Measurements from ENCODE around the gene MAPRE3. TPM values are rescaled to one million over a fixed set of nuclear protein-coding genes. Genes with fewer than 3 reads are reported as not detected.

The MAPRE3 gene
- total RNA-seq, 1 donor from 2014 or later, result 4.1 TPM

- DNase-seq (ENCODE audit: low spot score), result no peak
Observed at GRCh38 chr2:26948800-26949199, 21.6 kb upstream of the MAPRE3 start.

DNA sequence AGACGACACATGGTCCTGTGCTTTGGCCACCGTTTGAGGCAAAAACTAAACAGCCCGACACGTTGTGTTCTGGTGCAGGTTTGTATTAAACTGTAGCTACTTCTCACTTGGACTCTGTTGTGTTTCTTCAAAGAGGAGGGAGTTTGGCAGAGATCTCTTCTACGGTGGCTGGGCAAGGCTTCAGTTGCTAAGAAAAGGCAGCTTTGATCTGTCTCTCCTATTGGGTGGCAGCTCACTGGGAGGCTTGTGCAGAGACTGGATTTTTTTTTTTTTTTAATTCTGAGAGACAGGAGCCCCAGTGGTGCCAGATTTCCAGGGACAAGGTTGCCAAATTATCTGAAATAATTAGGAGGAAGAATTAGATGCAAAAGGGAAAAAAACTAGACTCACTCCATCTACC lies 20.2 kb upstream of the MAPRE3 start:
- no peak for DNase-seq (ENCODE audit: low spot score)

DNA sequence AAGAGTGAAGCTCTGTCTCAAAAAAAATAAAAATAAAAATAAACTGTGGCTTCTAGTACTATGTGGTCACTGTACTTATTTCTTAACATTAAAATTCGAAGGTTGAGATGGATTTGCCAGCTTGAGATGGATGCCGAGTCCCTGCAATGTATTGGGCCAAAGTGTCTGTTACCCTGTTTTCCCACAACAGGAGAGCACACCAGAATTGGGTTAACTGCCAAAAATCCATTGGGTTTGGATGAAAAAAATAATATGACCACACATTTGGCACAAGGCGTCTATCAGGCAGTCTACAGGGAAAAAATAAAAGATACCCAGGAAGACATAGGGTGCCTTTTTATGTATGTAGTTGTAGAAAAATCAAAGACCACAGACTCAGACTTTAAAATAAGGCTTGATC lies 19.2 kb upstream of the MAPRE3 start:
- no peak for DNase-seq (ENCODE audit: low spot score)

DNA sequence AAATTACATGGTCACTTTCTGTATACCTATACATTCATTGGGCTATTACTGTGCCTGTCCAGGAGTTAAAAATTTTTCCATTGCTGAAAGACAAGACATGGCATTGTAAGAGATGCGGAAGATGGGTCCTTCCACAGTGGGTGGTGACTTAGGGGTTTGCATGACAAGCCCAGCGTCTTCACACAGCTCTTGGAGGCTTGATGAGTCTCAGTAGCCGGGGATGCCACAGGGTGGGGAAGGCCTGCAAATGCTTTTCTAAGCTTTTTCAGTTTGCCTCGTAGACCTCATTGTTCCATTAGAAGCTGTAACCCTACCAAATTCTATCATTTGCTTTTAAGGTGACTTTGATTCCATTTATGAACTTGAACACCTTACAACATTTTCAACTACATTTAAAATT lies 18.1 kb upstream of the MAPRE3 start:
- no peak for DNase-seq (ENCODE audit: low spot score)

DNA sequence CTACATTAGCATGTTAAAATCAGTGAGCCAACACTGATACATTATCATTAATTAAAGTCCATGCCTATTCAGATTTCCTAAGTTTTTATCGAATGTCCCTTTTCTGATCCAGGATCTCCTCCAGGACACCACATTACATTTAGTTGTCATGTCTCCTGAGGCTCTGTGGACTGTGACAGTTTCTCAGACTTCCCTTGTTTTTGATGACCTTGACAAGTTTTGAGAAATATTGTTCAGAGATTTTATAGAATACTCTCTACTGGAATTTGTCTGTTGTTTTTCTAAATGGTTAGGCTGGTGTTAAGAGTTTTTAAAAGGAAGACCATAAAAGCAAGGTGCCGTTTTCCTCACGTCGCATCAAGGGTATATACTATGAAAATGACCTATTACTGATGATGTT lies 16.3 kb upstream of the MAPRE3 start:
- DNase-seq (ENCODE audit: low spot score), result no peak

DNA sequence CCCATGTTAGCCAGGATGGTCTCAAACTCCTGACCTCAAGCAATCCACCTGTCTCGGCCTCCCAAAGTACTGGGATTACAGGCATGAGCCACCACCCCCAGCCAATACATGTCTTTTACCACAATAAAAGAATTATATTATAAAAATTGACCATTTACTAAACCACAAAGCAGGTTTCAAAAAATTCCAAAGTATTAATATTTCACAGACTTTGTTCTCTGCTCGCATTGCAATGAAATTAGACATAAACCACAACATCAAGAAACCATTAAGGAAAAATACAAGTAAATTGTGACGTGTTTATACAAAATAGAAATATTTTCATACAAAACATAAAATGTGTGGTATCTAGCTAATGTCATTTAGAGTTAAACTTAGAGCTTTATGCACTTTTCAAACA lies 13.4 kb upstream of the MAPRE3 start:
- no peak for DNase-seq (ENCODE audit: low spot score)

DNA sequence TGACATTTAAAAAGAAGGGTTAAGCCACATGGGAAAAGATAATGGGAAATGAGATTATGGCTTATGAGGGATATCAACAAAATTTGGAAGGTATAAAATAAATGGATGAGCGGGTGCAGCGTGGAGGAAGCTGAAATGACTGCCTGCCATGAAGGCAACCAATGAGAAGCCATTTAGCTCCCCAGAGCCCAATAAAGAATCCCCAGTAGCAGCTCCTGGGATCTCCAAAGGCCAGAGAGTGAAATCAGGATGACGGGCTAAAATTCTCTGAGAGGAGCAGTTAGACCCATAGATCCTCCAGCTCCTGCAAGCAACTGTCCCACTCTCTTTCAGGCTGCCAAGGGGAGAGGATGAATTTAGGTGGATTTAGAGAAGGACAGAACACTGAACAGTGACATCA lies 12.9 kb upstream of the MAPRE3 start:
- no peak for DNase-seq (ENCODE audit: low spot score)

- DNase-seq (ENCODE audit: low spot score), result peak; percentile 6
Observed at GRCh38 chr2:26959331-26959730, 11.1 kb upstream of the MAPRE3 start.

DNA sequence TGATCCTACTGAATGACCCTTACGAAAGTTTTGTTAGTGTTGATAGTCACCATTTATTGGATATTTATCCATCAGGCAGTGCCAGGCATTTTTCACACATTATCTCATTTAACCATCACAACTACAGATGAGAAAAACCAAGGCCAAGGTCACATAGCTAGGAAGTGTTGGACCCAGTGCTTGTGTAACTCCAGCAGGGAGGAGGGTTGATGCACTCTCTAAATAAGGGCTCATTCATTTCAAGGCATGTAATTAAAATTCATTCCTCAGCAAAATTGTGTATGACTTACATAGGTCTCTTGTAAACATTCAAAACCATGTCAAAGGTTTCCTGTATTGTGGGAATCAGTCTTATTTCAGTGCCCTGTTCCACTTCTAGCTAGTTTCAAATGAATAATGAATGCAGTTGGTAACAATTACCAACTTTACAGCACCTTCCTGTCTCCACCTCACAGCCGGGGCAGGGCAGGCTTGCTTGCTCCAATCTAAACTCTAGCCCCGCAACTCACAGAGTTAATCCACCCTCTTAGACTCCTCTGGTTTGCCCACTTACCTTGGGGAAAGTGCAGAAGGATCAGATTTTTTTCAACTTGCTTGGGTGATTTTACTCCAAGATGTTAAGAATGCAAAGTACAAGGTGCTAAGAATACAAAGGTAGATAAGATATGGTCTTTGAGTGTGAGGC lies 5.8 kb upstream of the MAPRE3 start:
- DNase-seq (ENCODE audit: low spot score), result no peak

- no peak for DNase-seq (ENCODE audit: low spot score)
Observed at GRCh38 chr2:26968001-26968400, 2.4 kb upstream of the MAPRE3 start.

- DNase-seq (ENCODE audit: low spot score), result no peak
Observed at GRCh38 chr2:26969077-26969844, 1.2 kb upstream of the MAPRE3 start.

DNA sequence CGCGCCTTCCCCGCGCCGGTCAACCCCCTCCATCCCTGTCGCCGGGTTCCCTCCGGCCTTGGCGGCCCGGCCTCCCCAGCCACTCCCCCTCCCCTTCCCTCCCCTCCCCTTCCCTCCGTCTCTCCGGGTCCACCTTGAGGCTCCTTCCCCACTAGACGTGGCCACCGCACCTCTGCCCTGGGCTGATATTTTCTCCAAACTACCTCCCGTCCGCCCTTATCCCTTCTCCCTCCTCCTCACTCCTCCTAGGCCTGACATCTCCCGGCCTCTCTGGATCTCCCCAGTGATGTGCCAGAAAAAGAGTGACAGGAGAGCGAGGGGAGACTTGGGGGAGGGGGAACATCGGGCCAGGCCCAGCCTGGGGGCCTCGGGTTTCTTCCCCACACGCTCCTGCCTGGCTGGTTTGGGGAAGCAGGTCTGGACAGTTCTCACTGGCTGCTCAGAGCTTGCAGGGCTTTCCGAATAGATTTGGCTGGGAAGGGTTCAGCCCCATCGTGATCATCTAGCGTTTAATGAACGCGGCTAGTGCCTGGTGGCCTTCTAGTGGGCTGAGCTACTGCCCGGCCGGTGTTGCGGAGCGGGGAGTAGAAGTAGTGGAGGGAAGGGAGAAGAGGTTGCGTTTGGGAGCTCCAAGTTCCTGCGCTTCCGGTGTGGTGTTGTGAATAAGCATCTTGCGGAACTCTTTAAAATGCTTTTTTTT lies 641 bp downstream of the MAPRE3 start:
- DNase-seq (ENCODE audit: low spot score), result peak; percentile 36

- DNase-seq (ENCODE audit: low spot score), result no peak
Observed at GRCh38 chr2:26971911-26972786, 1.7 kb downstream of the MAPRE3 start.

DNA sequence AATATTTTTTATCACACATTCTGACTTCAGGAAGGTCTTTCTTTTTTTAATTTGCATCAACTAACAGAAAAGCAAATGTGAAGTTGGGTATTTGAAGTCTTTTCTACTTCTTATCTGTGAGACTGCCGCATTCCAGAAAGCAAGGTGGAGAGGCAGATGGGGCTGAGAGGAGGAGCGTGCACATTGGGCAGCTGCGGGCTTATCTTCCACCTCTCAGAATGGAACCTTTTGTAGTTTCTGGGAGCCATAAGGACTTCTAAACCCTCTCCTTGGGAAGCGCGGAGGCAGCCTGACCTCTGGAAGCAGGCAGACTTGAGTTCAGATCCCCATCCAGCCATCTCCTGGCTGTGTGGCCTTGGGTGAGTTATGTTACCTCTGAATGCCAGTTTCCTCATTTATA lies 3.9 kb downstream of the MAPRE3 start:
- no peak for DNase-seq (ENCODE audit: low spot score)

- DNase-seq (ENCODE audit: low spot score), result no peak
Observed at GRCh38 chr2:26975102-26975501, 4.7 kb downstream of the MAPRE3 start.

- DNase-seq (ENCODE audit: low spot score), result no peak
Observed at GRCh38 chr2:26975656-26976055, 5.2 kb downstream of the MAPRE3 start.

GRCh38 chr2:26976237-26976636 lies 5.8 kb downstream of the MAPRE3 start:
- no peak for DNase-seq (ENCODE audit: low spot score)

- no peak for DNase-seq (ENCODE audit: low spot score)
Observed at GRCh38 chr2:26977012-26977411, 6.6 kb downstream of the MAPRE3 start.

GRCh38 chr2:26978061-26978596 lies 7.7 kb downstream of the MAPRE3 start:
- DNase-seq (ENCODE audit: low spot score), result no peak

DNA sequence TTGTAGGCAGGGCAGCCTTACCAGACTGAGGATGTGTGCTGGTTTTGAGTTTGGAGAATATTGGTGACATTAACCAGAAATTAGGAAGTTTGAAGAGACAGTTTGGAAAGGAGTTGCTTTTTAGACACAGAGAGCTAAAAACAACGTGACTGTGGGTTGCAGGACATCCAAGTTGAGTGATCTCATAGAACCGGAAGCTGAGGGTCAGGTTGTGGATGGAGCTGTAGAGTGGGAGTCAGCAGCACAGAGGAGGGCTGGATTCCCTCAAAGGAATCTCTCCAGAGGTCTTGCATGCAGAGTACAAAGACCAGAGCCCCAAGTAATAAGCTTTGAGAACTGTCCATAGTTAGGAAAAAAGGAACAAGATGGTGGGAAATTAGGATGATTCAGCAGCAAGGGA lies 9.3 kb downstream of the MAPRE3 start:
- DNase-seq (ENCODE audit: low spot score), result peak; percentile 17

DNA sequence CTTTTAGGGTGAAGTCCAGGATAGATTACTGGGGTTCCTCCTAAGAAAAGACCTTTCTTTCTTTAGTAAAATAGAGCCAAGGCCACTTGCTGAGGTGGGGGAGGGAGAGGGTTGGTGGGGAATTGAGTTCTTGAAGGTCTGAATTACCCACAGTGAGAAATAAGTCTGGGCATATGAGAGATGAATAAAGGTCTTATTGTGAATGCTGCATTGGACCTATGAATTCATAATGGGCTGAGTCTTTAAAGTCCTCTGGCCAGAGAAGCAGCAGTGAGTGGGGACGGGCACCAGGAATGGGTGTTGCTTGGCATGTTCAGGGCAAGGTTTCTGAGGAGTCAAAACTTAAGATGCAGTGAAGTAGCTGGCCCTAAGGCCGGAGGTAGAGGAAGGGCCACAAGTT lies 10.5 kb downstream of the MAPRE3 start:
- no peak for DNase-seq (ENCODE audit: low spot score)
